Esophagus squamous epithelium (tissue), 5 donors: Measurements from ENCODE around the gene TBX15. TPM values are rescaled to one million over a fixed set of nuclear protein-coding genes. Genes with fewer than 3 reads are reported as not detected.
A peak's percentile ranks its signal among the peaks of the same experiment; 100 is the strongest.

Source experiments
- DNase-seq: peaks from one replicate; lab custom pipeline; 2025; lab: John Stamatoyannopoulos, UW
- H3K27ac ChIP-seq, 4 donors: fragments of 200-600 bp; sonication (generic); one replicate each; pipeline ENCODE4 v1.5.1; 2016 to 2019; ENCODE audit warnings: mild to moderate bottlenecking in 1 of 4
- H3K27me3 ChIP-seq, 4 donors: fragments of 200-600 bp; sonication (generic); 1 replicate in 3 of 4; 2 replicates in 1 of 4; pipeline versions ENCODE4 v1.5.1 to v1.6.0; 2017 to 2021; ENCODE audit warnings: antibody characterized with exemption in 1 of 4
- H3K36me3 ChIP-seq, 3 donors: fragments of 200-600 bp; sonication (generic); one replicate each; pipeline ENCODE4 v1.5.1; 2016 to 2019
- H3K4me1 ChIP-seq, 3 donors: fragments of 200-600 bp; sonication (generic); one replicate each; pipeline ENCODE4 v1.5.1; 2017 to 2019
- H3K4me3 ChIP-seq, 4 donors: fragments of 200-600 bp; sonication (generic); 1 replicate in 3 of 4; 2 replicates in 1 of 4; pipeline ENCODE4 v1.5.1; 2016 to 2019; ENCODE audit warnings: mild to moderate bottlenecking in 2 of 4, moderate library complexity in 1 of 4
- H3K9me3 ChIP-seq, 3 donors: fragments of 200-600 bp; sonication (generic); one replicate each; pipeline ENCODE4 v1.5.1; 2016 to 2019
- POLR2A ChIP-seq, 4 donors: fragments of 450-650 bp; IDR thresholded peaks; one replicate each; pipeline ENCODE4 v1.6.1; 2017; ENCODE audit warnings: antibody characterized with exemption in 4 of 4, mild to moderate bottlenecking in 4 of 4, moderate library complexity in 3 of 4
- WGBS, 2 donors: methylation state at CpG; one replicate each; pipeline ENCODE4 v1.1.5; 2018; 5-methylcytosine and 5-hydroxymethylcytosine counted together
- intact Hi-C: fragments of 100-400 bp; cut with DNase I; formaldehyde crosslinking; loops from one replicate; pipeline ENCODE4 v1.15.0; 2022
- total RNA-seq, 4 donors: library from RNA; depleted of rRNA; stranded (reverse); fragments of >200 nt; gene quantifications; one replicate each; pipeline ENCODE4 v1.1.0, GENCODE V29; 2016
- TF ChIP-seq, protein P1 (sequence below), 6 experiments: fragments of 450-650 bp in 4 of 6; fragments of 200-600 bp in 2 of 6; sonication (generic) in 2 of 6; IDR thresholded peaks; one replicate each; pipeline ENCODE4 v1.5.1; 2016 to 2019; ENCODE audit warnings: antibody characterized with exemption in 6 of 6, mild to moderate bottlenecking in 4 of 6, moderate library complexity in 4 of 6
- donor health status: DM: yes; HTN: yes; CAD: no.

Gene TBX15
- total RNA-seq, 4 donors from 2014 or later, result 0.15 to 0.19 TPM; not detected in 2

DNA sequence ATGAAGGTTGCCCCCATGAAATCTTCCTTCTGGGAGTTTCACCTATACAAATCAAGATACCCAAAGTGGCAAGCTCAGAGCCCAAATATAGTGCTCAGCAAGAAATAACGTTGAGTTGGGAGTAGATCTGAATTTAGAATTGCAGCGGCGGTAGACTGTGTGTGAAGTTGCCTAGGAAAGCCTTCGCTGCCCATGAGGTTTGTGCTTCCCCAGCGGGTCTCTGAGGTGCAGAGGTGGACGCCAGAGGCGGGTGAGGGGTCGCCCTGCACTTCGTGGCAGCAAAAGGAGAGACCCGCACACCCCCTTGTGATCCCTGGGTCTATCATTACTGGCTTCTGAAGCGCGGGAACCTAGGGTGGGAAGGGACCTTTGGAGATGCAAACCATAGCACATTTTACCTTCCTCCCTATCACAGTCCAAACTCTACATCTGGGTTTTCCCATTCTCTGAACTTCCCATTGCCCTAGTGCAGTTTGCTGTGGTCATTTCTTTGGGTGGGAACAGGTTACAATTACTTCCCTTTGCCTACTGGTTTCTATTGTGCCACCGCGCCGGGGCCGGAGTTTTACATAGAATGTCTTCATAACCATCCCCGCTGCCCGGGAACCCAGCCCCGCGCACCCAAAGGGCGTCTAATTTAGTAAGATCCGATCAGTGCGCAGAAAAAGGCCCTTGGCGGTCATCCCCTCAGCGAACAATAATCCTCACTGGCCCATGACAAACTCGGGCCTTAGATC, 5.2 kb downstream of the TBX15 start:
- TF ChIP-seq, protein P1, sequence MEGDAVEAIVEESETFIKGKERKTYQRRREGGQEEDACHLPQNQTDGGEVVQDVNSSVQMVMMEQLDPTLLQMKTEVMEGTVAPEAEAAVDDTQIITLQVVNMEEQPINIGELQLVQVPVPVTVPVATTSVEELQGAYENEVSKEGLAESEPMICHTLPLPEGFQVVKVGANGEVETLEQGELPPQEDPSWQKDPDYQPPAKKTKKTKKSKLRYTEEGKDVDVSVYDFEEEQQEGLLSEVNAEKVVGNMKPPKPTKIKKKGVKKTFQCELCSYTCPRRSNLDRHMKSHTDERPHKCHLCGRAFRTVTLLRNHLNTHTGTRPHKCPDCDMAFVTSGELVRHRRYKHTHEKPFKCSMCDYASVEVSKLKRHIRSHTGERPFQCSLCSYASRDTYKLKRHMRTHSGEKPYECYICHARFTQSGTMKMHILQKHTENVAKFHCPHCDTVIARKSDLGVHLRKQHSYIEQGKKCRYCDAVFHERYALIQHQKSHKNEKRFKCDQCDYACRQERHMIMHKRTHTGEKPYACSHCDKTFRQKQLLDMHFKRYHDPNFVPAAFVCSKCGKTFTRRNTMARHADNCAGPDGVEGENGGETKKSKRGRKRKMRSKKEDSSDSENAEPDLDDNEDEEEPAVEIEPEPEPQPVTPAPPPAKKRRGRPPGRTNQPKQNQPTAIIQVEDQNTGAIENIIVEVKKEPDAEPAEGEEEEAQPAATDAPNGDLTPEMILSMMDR (IDR thresholded peaks at IDR 0.05), result no peak
- TF ChIP-seq POLR2A (IDR thresholded peaks at IDR 0.05), result no peak
- H3K36me3 ChIP-seq, result no peaks in the 10 kb centered on the region
- peaks cover 19 to 56% (median 21%) of the 10 kb centered on the region in 3 donors for H3K4me1 ChIP-seq
- intact Hi-C loops, result no loop called here
- peaks cover 28 to 100% (median 75%) of the 10 kb centered on the region in 4 donors for H3K27me3 ChIP-seq
- 29 to 38% methylated on average over 22 to 26 of the region's 26 CpGs for WGBS, 2 donors
- no peak overlapping the region for H3K27ac ChIP-seq
- peaks cover 0 to 9% (median 0%) of the 10 kb centered on the region in 3 donors for H3K9me3 ChIP-seq
- DNase-seq, result no peak
- H3K4me3 ChIP-seq, result no peak overlapping the region

DNA sequence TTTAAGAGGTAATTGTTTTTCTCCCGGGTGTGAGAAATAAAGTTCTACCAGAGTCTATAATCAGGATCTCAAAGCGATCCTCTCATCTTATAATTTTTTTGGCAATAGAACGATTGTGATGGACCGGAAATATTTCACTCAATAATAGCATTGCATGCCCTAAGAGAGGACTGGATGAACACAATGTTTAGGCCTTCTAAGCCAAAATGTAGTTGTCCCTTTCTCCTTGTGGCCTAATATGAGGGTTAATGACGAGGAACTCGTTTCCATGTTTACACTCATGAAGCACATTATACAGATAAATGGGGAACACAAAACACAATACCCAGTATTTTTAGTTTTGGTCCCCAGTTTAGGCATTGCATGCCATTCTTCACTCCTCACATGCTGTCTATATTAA, 5.9 kb downstream of the TBX15 start:
- intact Hi-C loops, result no loop called here
- Histone ChIP-seq H3K4me3 (no peak overlapping the region), H3K27ac (no peak overlapping the region)

DNA sequence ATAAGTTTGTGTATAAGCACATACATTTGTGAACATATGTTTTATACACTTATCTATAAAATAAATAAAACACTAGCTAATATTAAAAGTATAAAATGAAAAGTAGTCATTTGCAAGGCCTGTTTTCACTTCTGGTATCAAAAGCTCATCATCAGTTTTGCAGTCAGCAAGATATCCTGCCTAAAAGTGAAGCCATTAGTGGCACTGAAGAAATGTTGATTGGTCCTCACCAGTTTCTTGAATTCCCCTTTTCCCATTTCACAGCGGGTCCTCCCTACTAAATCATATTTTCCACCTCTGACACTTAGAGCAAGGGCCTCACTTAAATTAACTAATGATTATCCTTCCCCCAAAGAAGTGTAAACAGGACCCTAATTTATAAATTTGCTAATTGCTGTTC, 6.7 kb downstream of the TBX15 start:
- Histone ChIP-seq H3K4me3 (no peak overlapping the region), H3K4me1 (peaks cover 7 to 41% (median 8%) of the 10 kb centered on the region in 3 donors), H3K27ac (no peak overlapping the region), H3K9me3 (peaks cover 0 to 9% (median 0%) of the 10 kb centered on the region in 3 donors), H3K36me3 (no peaks in the 10 kb centered on the region), H3K27me3 (peaks cover 26 to 100% (median 64%) of the 10 kb centered on the region in 4 donors)
- no peak for DNase-seq
- intact Hi-C loops, result no loop called here
- WGBS, 2 donors, result 48 to 50% methylated on average over 1 of the region's 1 CpG
- no peak for TF ChIP-seq POLR2A (IDR thresholded peaks at IDR 0.05)
- TF ChIP-seq, protein P1 (IDR thresholded peaks at IDR 0.05), result no peak

More for the DNA sequence above, 5.9 kb downstream of the TBX15 start:
- Histone ChIP-seq H3K27me3 (peaks cover 28 to 100% (median 71%) of the 10 kb centered on the region in 4 donors), H3K4me1 (peaks cover 12 to 49% (median 14%) of the 10 kb centered on the region in 3 donors), H3K9me3 (peaks cover 0 to 9% (median 0%) of the 10 kb centered on the region in 3 donors), H3K36me3 (no peaks in the 10 kb centered on the region)
- 50 to 56% methylated on average over 6 of the region's 6 CpGs for WGBS, 2 donors
- no peak for DNase-seq
- TF ChIP-seq, protein P1 (IDR thresholded peaks at IDR 0.05), result no peak
- no peak for TF ChIP-seq POLR2A (IDR thresholded peaks at IDR 0.05)

DNA sequence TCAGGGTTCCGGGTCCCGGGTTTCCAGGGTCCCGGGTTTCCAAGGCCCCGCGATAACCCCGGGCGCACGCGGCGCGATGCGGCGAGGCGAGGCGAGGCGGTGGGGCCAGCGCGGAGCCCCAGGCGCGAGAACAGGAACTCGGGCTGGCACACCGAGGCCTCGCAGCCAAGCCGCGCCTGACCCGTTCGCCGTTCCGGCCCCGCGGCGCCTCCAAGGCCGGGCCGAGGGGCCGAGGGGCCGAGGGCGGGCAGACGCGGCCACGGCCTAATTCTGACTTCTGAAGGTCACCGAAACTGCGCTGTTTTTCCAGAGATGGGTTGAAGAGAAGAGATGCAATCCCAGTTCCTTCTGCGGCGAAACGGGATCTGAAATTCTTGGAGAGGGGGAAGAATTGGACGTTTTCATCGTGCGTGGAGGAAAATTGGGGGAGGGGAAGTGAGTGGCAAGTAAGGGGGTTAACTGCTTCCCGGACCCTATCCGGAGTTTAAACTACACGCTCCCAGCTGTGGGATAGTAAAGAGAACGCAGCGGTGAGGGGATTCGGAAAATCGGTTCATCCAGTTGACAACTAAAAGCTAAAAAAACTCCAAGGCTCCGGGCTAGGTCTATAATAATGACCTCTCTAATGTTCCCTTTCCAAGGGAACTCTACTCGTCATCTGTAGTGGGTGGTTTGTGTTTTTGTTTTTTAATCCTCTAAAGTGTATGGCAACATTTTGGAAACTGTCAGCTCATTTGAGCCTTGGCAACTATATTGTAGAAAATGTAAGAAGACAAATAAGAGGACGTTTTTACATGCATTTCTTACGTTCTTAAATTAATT, 8.2 kb downstream of the TBX15 start:
- H3K9me3 ChIP-seq, result peaks cover 0 to 6% (median 0%) of the 10 kb centered on the region in 3 donors
- 17 to 18% methylated on average over 23 to 36 of the region's 59 CpGs for WGBS, 2 donors
- TF ChIP-seq, protein P1 (IDR thresholded peaks at IDR 0.05), result no peak
- no peak for TF ChIP-seq POLR2A (IDR thresholded peaks at IDR 0.05)
- no peaks in the 10 kb centered on the region for H3K36me3 ChIP-seq
- H3K4me1 ChIP-seq, result peaks cover 5 to 26% (median 8%) of the 10 kb centered on the region in 3 donors
- no peak for DNase-seq
- peaks cover 22 to 100% (median 50%) of the 10 kb centered on the region in 4 donors for H3K27me3 ChIP-seq
- H3K27ac ChIP-seq, result no peak overlapping the region
- peak overlapping the region in 2 of 4 donors; percentile 12 to 37 for H3K4me3 ChIP-seq
- intact Hi-C loops, result no loop called here
